CD8-positive, alpha-beta memory T cell (primary cell): Measurements from ENCODE around the gene CEBPZOS. TPM values are rescaled to one million over a fixed set of nuclear protein-coding genes. Genes with fewer than 3 reads are reported as not detected.
"Not testable (repeated sequence)": the region's sequence is repeated elsewhere in the genome, so short reads cannot be mapped to it uniquely, and the experiment has no call there.

ENCODE experiments used
- CTCF ChIA-PET: fragments of 350-600 bp; sonication (Branson Sonifier 250); formaldehyde crosslinking; loops from one replicate; lab custom pipeline; 2021; ENCODE audit warnings: antibody characterized with exemption; lab: Charles Lee
- POLR2A ChIA-PET: fragments of 350-600 bp; sonication (Branson Sonifier 250); formaldehyde crosslinking; loops from one replicate; lab custom pipeline; 2021; ENCODE audit warnings: antibody characterized with exemption; lab: Charles Lee
- DNase-seq, 5 donors: peaks; one replicate each; pipeline versions ENCODE4 v3.0.0 to v3.0.0-alpha.2; 2020 to 2022; ENCODE audit warnings: mixed read lengths in 1 of 5
- H3K27ac ChIP-seq: one replicate; pipeline ENCODE4 v1.7.0; 2013; ENCODE audit warnings: low read depth, mild to moderate bottlenecking, low read length, moderate library complexity
- H3K27me3 ChIP-seq: 2 replicates; pipeline ENCODE4 v1.7.0; 2013; ENCODE audit warnings: low read length, mild to moderate bottlenecking; ENCODE audit not compliant: insufficient read depth, poor library complexity, severe bottlenecking
- H3K36me3 ChIP-seq: 2 replicates; pipeline ENCODE4 v1.7.0; 2013; ENCODE audit warnings: mild to moderate bottlenecking, low read length, moderate library complexity; ENCODE audit not compliant: insufficient read depth
- H3K4me1 ChIP-seq: 2 replicates; pipeline ENCODE4 v1.7.0; 2013; ENCODE audit warnings: mild to moderate bottlenecking, low read length, moderate library complexity; ENCODE audit not compliant: insufficient read depth
- H3K4me3 ChIP-seq: 2 replicates; pipeline ENCODE4 v1.7.0; 2013; ENCODE audit warnings: mild to moderate bottlenecking, low read length
- H3K9me3 ChIP-seq: 2 replicates; pipeline ENCODE4 v1.7.0; 2013; ENCODE audit warnings: mild to moderate bottlenecking, low read length
- H3K27ac Mint-ChIP-seq, 8 donors: one replicate each; pipeline ENCODE4 v1.8.0; 2020 to 2021; ENCODE audit warnings: mixed read lengths in 8 of 8, mild to moderate bottlenecking in 6 of 8, inconsistent platforms in 3 of 8, moderate library complexity in 3 of 8
- H3K27me3 Mint-ChIP-seq, 2 donors: one replicate each; pipeline ENCODE4 v1.8.0; 2020 to 2021; ENCODE audit warnings: mixed read lengths in 2 of 2, mild to moderate bottlenecking in 1 of 2, moderate library complexity in 1 of 2
- H3K36me3 Mint-ChIP-seq, 3 donors: one replicate each; pipeline ENCODE4 v1.8.0; 2020 to 2021; ENCODE audit warnings: mixed read lengths in 3 of 3, inconsistent platforms in 1 of 3, mild to moderate bottlenecking in 1 of 3
- H3K4me1 Mint-ChIP-seq, 3 donors: one replicate each; pipeline ENCODE4 v1.8.0; 2020 to 2021; ENCODE audit warnings: mixed read lengths in 3 of 3, inconsistent platforms in 1 of 3, mild to moderate bottlenecking in 1 of 3
- H3K4me3 Mint-ChIP-seq, 7 donors: one replicate each; pipeline ENCODE4 v1.8.0; 2020 to 2021; ENCODE audit warnings: mixed read lengths in 7 of 7, mild to moderate bottlenecking in 6 of 7, moderate library complexity in 4 of 7, inconsistent platforms in 2 of 7
- H3K9me3 Mint-ChIP-seq, 5 donors: one replicate each; pipeline ENCODE4 v1.8.0; 2020 to 2022; ENCODE audit warnings: mixed read lengths in 5 of 5, mild to moderate bottlenecking in 3 of 5, moderate library complexity in 2 of 5, inconsistent platforms in 1 of 5
- polyA plus RNA-seq: library from polyadenylated mRNA; unstranded; fragments of 300-500 nt; fragmentation: Illumina TruSeq; gene quantifications from one replicate; pipeline ENCODE4 v1.2.3, GENCODE V29; 2021
- total RNA-seq, 2 experiments: library from RNA; stranded (reverse); gene quantifications; one replicate each; pipeline ENCODE4 v1.2.3, GENCODE V29; 2021

CEBPZOS gene
- total and polyA plus RNA-seq, 3 experiments from 2014 or later: 33.7 to 43.6 (median 35.0) TPM

GRCh38 chr2:37205689-37206341, 9.5 kb downstream of the CEBPZOS start:
- H3K4me3 Mint-ChIP-seq: no peak overlapping the region
- peaks cover 64 to 95% (median 81%) of the 10 kb centered on the region in 3 donors for H3K36me3 Mint-ChIP-seq
- Histone ChIP-seq H3K4me3 (no peak overlapping the region), H3K9me3 (no peaks in the 10 kb centered on the region), H3K36me3 (peaks cover 41% of the 10 kb centered on the region), H3K4me1 (peaks cover 4% of the 10 kb centered on the region), H3K27me3 (no peaks in the 10 kb centered on the region), H3K27ac (no peak overlapping the region)
- no peak overlapping the region for H3K27ac Mint-ChIP-seq
- H3K4me1 Mint-ChIP-seq: peaks cover 34 to 65% (median 36%) of the 10 kb centered on the region in 3 donors
- ChIA-PET CTCF (no interaction called here), POLR2A (no interaction called here)
- H3K27me3 Mint-ChIP-seq: no peaks in the 10 kb centered on the region
- no peak for DNase-seq
- peaks cover 18 to 36% (median 25%) of the 10 kb centered on the region in 5 donors for H3K9me3 Mint-ChIP-seq

DNA sequence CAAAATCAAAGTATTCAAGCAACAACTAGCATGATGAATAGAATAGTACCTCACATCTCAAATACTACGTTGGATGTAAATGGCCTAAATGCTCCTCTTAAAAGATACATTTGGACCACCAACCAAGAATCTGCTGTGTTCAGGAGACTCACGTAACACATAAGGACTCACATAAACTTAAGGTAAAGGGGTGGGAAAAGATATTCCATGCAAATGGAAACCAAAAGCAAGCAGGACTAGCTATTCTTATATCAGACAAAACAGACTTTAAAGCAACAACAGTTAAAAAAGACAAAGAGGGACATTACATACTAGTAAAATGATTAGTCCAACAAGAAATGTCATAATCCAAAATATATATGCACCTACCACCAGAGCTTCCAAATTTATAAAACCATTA, 10.5 kb downstream of the CEBPZOS start:
- CTCF ChIA-PET: interaction anchor here (1.1 kb wide), 1 partner anchor 9 kb away, joined by 3 read pairs; no protein-coding TSS in a partner anchor
- POLR2A ChIA-PET, H3K4me3 Mint-ChIP-seq, H3K27me3 Mint-ChIP-seq, H3K27ac ChIP-seq, H3K4me1 ChIP-seq, DNase-seq, H3K9me3 ChIP-seq, H3K4me3 ChIP-seq, H3K27me3 ChIP-seq: not testable (repeated sequence)
- Mint-ChIP-seq H3K4me1 (peaks cover 26 to 61% (median 30%) of the 10 kb centered on the region in 3 donors), H3K27ac (peak overlapping the region in 1 of 8 donors; percentile 45), H3K9me3 (peaks cover 18 to 36% (median 25%) of the 10 kb centered on the region in 5 donors), H3K36me3 (peaks cover 68 to 96% (median 91%) of the 10 kb centered on the region in 3 donors)
- H3K36me3 ChIP-seq: peaks cover 50% of the 10 kb centered on the region

DNA sequence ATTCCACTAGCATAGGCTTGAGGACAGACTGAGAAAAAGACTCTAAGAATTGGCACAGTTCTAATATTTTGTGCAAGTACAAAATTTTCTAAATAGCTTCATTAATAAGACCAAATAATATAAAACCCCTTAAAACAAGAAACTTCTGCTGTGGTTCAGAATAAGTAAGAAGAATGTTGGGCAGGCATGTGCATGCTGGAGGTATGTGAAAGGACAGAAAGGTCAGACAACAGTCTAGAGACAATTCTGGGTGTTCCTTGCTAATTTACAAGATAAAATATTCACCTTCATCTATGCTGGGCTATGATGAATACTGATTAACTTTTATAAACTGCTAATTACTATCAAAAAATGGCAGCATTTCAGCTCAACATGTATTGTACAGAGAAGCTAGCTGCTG, 14.9 kb downstream of the CEBPZOS start:
- Mint-ChIP-seq H3K4me1 (peaks cover 18 to 44% (median 18%) of the 10 kb centered on the region in 3 donors), H3K36me3 (peaks cover 57 to 89% (median 67%) of the 10 kb centered on the region in 3 donors), H3K4me3 (no peak overlapping the region), H3K27ac (no peak overlapping the region), H3K27me3 (no peaks in the 10 kb centered on the region), H3K9me3 (peaks cover 17 to 35% (median 19%) of the 10 kb centered on the region in 5 donors)
- no peak for DNase-seq
- H3K27ac ChIP-seq: no peak overlapping the region
- H3K9me3 ChIP-seq: no peaks in the 10 kb centered on the region
- H3K4me1 ChIP-seq: no peaks in the 10 kb centered on the region
- H3K36me3 ChIP-seq: peaks cover 52% of the 10 kb centered on the region
- ChIA-PET CTCF (no interaction called here), POLR2A (no interaction called here)
- H3K4me3 ChIP-seq: no peak overlapping the region
- H3K27me3 ChIP-seq: no peaks in the 10 kb centered on the region

GRCh38 chr2:37211939-37212338, 15.6 kb downstream of the CEBPZOS start:
- POLR2A ChIA-PET: no interaction called here
- H3K27ac Mint-ChIP-seq: peak overlapping the region in 5 of 8 donors; percentile 6 to 48 (median 17)

DNA sequence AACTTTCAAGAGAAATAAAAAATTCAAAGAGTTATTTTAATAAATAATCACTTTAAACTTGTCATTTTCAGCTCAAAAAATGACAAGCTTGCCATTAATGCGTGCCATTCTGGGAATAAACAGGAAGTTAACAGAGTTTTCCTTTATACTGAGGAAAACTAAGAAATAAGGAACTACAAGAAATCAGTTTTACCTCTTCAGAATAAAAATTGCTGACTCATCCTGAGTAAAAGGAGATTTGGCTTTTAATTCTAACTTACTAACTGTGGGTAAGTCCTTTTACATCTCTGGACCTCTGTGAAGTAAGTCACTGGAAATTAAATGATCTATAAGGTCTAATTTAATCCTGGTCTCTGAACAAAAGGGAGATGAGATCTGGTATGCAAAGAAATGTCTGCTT, 19.0 kb downstream of the CEBPZOS start:
- no peaks in the 10 kb centered on the region for H3K4me1 ChIP-seq
- H3K36me3 ChIP-seq: peaks cover 40% of the 10 kb centered on the region
- H3K27me3 Mint-ChIP-seq: no peaks in the 10 kb centered on the region
- no peak overlapping the region for H3K4me3 Mint-ChIP-seq
- H3K27ac ChIP-seq: no peak overlapping the region
- no peaks in the 10 kb centered on the region for H3K9me3 Mint-ChIP-seq
- no peak overlapping the region for H3K4me3 ChIP-seq
- no peak for DNase-seq
- POLR2A ChIA-PET: no interaction called here
- H3K36me3 Mint-ChIP-seq: peaks cover 24 to 77% (median 26%) of the 10 kb centered on the region in 3 donors
- H3K4me1 Mint-ChIP-seq: peaks cover 0 to 18% (median 4%) of the 10 kb centered on the region in 3 donors
- CTCF ChIA-PET: no interaction called here
- H3K27ac Mint-ChIP-seq: peak overlapping the region in 1 of 8 donors; percentile 66
- H3K9me3 ChIP-seq: no peaks in the 10 kb centered on the region
- H3K27me3 ChIP-seq: no peaks in the 10 kb centered on the region

More at GRCh38 chr2:37211939-37212338, 15.6 kb downstream of the CEBPZOS start:
- Histone ChIP-seq H3K36me3 (peaks cover 52% of the 10 kb centered on the region), H3K4me1 (no peaks in the 10 kb centered on the region), H3K9me3 (no peaks in the 10 kb centered on the region), H3K4me3 (no peak overlapping the region), H3K27me3 (no peaks in the 10 kb centered on the region), H3K27ac (no peak overlapping the region)
- no peak for DNase-seq
- Mint-ChIP-seq H3K4me3 (no peak overlapping the region), H3K9me3 (peaks cover 15 to 30% (median 17%) of the 10 kb centered on the region in 5 donors), H3K27me3 (no peaks in the 10 kb centered on the region), H3K36me3 (peaks cover 55 to 89% (median 59%) of the 10 kb centered on the region in 3 donors), H3K4me1 (peaks cover 13 to 40% (median 14%) of the 10 kb centered on the region in 3 donors)
- CTCF ChIA-PET: interaction anchor here (1.2 kb wide), 1 partner anchor 9 kb away, joined by 3 read pairs; no protein-coding TSS in a partner anchor

- Histone ChIP-seq H3K36me3 (peaks cover 48% of the 10 kb centered on the region), H3K9me3 (no peaks in the 10 kb centered on the region), H3K27me3 (no peaks in the 10 kb centered on the region), H3K4me1 (peaks cover 8% of the 10 kb centered on the region), H3K27ac (no peak overlapping the region), H3K4me3 (no peak overlapping the region)
- H3K4me3 Mint-ChIP-seq: no peak overlapping the region
- no peaks in the 10 kb centered on the region for H3K27me3 Mint-ChIP-seq
- ChIA-PET CTCF (no interaction called here), POLR2A (interaction anchor here (0.6 kb wide), 1 partner anchor 300 kb away, joined by 3 read pairs; no protein-coding TSS in a partner anchor)
- H3K27ac Mint-ChIP-seq: no peak overlapping the region
- H3K9me3 Mint-ChIP-seq: no peaks in the 10 kb centered on the region
- DNase-seq: no peak
- peaks cover 14 to 33% (median 24%) of the 10 kb centered on the region in 3 donors for H3K4me1 Mint-ChIP-seq
- peaks cover 5 to 81% (median 16%) of the 10 kb centered on the region in 3 donors for H3K36me3 Mint-ChIP-seq
Observed at GRCh38 chr2:37219046-37219445, 22.8 kb downstream of the CEBPZOS start.

DNA sequence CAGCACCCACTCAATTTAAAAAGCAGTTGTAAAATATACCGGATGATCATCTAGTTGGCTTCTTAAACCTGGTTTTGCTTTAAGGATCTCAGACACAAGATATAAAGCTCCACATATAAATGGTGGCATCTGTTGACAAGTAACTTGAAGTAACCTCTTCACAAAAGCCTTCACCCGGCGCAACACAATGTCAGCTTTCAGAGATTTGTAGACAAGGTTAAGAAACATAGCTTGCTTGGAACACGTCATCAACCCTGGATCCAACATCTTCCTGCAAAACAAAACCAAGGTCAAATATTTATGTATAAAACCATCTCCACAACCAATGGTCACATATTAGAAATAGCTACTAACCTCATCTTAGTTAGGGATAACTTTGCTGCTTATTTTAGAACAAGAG, 26.8 kb downstream of the CEBPZOS start:
- ChIA-PET CTCF (interaction anchor here (1.1 to 1.6 kb wide), 2 partner anchors 12 to 103 kb away, joined by 3 to 5 read pairs; no protein-coding TSS in a partner anchor), POLR2A (no interaction called here)
- H3K27me3 ChIP-seq: no peaks in the 10 kb centered on the region
- Mint-ChIP-seq H3K9me3 (no peaks in the 10 kb centered on the region), H3K4me1 (peaks cover 41 to 59% (median 45%) of the 10 kb centered on the region in 3 donors), H3K4me3 (no peak overlapping the region), H3K27ac (peak overlapping the region in 2 of 8 donors; percentile 24 to 55), H3K36me3 (peaks cover 0 to 83% (median 19%) of the 10 kb centered on the region in 3 donors), H3K27me3 (no peaks in the 10 kb centered on the region)
- H3K27ac ChIP-seq: no peak overlapping the region
- peaks cover 25% of the 10 kb centered on the region for H3K4me1 ChIP-seq
- no peak for DNase-seq
- no peaks in the 10 kb centered on the region for H3K9me3 ChIP-seq
- no peak overlapping the region for H3K4me3 ChIP-seq
- H3K36me3 ChIP-seq: peaks cover 41% of the 10 kb centered on the region

DNA sequence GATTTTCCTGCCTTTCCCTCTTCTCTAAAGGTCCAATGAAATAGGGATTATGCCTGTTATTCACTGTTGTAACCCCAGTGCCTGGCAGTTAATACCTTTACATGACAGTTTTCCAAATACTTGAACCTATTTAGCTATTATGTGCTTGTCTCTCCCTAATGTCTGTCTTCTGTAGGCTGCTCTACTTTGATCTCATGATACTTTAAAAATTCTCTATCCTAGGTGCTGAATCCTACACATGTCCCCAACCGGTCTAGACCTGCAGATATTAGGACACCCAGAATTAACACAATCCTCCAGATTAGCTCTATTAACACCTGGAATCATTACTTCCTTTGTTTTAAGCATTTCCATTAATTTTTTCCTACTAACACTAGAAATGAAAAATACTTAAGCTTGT, 27.8 kb downstream of the CEBPZOS start:
- Histone ChIP-seq H3K27ac (no peak overlapping the region), H3K4me1 (peaks cover 25% of the 10 kb centered on the region), H3K36me3 (peaks cover 45% of the 10 kb centered on the region), H3K9me3 (no peaks in the 10 kb centered on the region), H3K4me3 (no peak overlapping the region), H3K27me3 (no peaks in the 10 kb centered on the region)
- no peak for DNase-seq
- peak overlapping the region in 1 of 8 donors; percentile 22 for H3K27ac Mint-ChIP-seq
- H3K27me3 Mint-ChIP-seq: no peaks in the 10 kb centered on the region
- peaks cover 41 to 67% (median 44%) of the 10 kb centered on the region in 3 donors for H3K4me1 Mint-ChIP-seq
- H3K9me3 Mint-ChIP-seq: no peaks in the 10 kb centered on the region
- H3K4me3 Mint-ChIP-seq: no peak overlapping the region
- CTCF ChIA-PET: interaction anchor here (1.6 kb wide), 1 partner anchor 11 kb away, joined by 5 read pairs; no protein-coding TSS in a partner anchor
- POLR2A ChIA-PET: no interaction called here
- H3K36me3 Mint-ChIP-seq: peaks cover 0 to 81% (median 17%) of the 10 kb centered on the region in 3 donors
